GM19238 (cell line): ENCODE measurements around the gene TFE3.

Experiments used
- DNase-seq: peaks from one replicate; pipeline ENCODE4 v3.0.0; 2011; ENCODE audit warnings: low spot score; ENCODE audit not compliant: insufficient read length

Gene TFE3

GRCh38 chrX:49043220-49043986 is at the start of gene TFE3:
Gene TFE3 (minus strand): TSS chrX:49043357. CDS start chrX:49043226, 131 bp downstream.
- peak; percentile 80 for DNase-seq

- no peak for DNase-seq
These were observed 46.4 kb upstream of the TFE3 start for GRCh38 chrX:49089553-49089952.

- DNase-seq = no peak
These were observed 39.2 kb upstream of the TFE3 start for GRCh38 chrX:49082271-49082871.

- peak; percentile 74 for DNase-seq
These were observed 36.6 kb upstream of the TFE3 start, which contains the start of gene WDR45 for GRCh38 chrX:49079489-49080428. Gene WDR45 (minus strand): TSS chrX:49079887. CDS start chrX:49078095, 1,792 bp downstream.

- no peak for DNase-seq
These were observed 34.8 kb upstream of the TFE3 start for GRCh38 chrX:49077941-49078340.

GRCh38 chrX:49075347-49075746 is 32.2 kb upstream of the TFE3 start:
- DNase-seq = no peak

GRCh38 chrX:49073601-49074575 is 30.7 kb upstream of the TFE3 start, which contains the start of gene PRAF2:
Gene PRAF2 (minus strand): TSS chrX:49074002. CDS start chrX:49073987, 15 bp downstream.
- peak; percentile 88 for DNase-seq

GRCh38 chrX:49072712-49073095 is 29.5 kb upstream of the TFE3 start:
- DNase-seq = no peak

- DNase-seq = no peak
These were observed 28.9 kb upstream of the TFE3 start for GRCh38 chrX:49071877-49072711.

GRCh38 chrX:49070988-49071387 is 27.8 kb upstream of the TFE3 start:
- DNase-seq = no peak

- no peak for DNase-seq
These were observed 25.9 kb upstream of the TFE3 start for GRCh38 chrX:49069038-49069437.

GRCh38 chrX:49067285-49068120 is 24.3 kb upstream of the TFE3 start:
- no peak for DNase-seq

GRCh38 chrX:49066690-49067089 is 23.5 kb upstream of the TFE3 start:
- no peak for DNase-seq

- no peak for DNase-seq
These were observed 23.1 kb upstream of the TFE3 start for GRCh38 chrX:49066278-49066677.

- no peak for DNase-seq
These were observed 21.6 kb upstream of the TFE3 start for GRCh38 chrX:49064735-49065134.

GRCh38 chrX:49064303-49064702 is 21.1 kb upstream of the TFE3 start:
- no peak for DNase-seq

GRCh38 chrX:49063715-49064114 is 20.6 kb upstream of the TFE3 start:
- no peak for DNase-seq

- DNase-seq = no peak
These were observed 18.8 kb upstream of the TFE3 start for GRCh38 chrX:49061916-49062315.

- no peak for DNase-seq
These were observed 18.3 kb upstream of the TFE3 start for GRCh38 chrX:49061490-49061889.
